ENCODE data around the gene ZNF558.
"Not testable (repeated sequence)": the region's sequence is repeated elsewhere in the genome, so short reads cannot be mapped to it uniquely, and the experiment has no call there.

Gene ZNF558

DNA sequence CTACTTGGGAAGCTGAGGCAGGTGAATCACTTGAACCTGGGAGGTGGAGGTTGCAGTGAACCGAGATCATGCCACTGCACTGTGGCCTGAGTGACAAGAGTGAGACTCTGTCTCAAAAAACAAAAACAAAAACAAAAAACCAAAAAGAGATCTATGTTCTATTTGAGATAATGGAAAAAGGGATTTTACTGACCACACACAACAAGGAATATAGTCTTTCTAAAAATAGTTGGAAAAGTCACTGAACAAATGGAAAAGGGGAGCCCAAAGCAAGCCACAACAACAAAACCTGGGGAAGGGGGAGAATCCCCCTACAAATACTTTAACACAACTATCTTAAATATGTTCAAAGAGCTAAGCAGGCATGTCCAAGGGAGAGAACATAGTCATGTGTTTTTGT, 37.3 kb downstream of the ZNF558 start:
- no peak for DNase-seq

DNA sequence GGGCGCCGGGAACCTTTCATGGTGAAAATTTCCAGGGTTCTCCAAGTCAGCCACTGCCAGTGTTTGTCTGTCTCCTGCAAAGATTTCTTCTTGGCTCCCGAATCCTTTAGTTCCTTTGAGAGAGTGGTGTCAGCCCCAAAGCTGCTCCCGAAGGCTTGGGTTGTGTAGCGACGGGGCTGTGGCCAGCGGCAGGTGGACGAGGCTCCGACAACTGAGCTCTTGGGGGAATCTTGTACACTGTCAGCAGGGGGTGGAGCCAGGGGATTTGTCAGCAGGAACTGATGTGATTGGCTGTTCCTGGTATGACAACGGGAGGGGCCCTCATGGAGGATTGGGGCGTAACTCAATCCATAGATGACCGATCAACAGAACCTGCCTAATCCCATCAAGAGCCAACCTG, 58.5 kb downstream of the ZNF558 start:
- DNase-seq: not testable (repeated sequence)

DNA sequence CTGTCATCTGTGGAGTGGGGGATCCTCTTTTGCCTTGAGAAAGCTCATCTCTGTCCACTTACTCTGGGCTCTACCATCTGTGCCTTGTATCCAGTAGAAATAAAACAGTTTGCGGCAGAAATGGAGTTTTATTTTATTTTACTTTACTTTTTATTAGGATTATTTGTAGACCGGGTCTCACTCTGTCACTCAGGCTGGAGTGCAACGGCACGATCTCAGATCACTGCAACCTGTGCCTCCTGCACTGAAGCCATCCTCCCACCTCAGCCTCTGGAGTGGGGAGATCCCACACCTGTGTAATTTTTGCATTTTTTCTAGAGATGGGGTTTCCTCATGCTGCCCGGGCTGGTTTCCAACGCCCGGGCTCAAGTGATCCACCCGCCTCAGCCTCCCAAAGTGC, 62.8 kb downstream of the ZNF558 start:
- DNase-seq: not testable (repeated sequence)

DNA sequence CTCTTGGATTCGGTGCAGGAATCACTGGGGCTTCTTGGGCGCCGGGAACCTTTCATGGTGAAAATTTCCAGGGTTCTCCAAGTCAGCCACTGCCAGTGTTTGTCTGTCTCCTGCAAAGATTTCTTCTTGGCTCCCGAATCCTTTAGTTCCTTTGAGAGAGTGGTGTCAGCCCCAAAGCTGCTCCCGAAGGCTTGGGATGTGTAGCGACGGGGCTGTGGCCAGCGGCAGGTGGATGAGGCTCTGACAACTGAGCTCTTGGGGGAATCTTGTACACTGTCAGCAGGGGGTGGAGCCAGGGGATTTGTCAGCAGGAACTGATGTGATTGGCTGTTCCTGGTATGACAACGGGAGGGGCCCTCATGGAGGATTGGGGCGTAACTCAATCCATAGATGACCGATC, 64.8 kb downstream of the ZNF558 start:
- DNase-seq: not testable (repeated sequence)
